ENCODE data around the gene TGFBI.
"Not testable (repeated sequence)": the region's sequence is repeated elsewhere in the genome, so short reads cannot be mapped to it uniquely, and the experiment has no call there.

The TGFBI gene

DNA sequence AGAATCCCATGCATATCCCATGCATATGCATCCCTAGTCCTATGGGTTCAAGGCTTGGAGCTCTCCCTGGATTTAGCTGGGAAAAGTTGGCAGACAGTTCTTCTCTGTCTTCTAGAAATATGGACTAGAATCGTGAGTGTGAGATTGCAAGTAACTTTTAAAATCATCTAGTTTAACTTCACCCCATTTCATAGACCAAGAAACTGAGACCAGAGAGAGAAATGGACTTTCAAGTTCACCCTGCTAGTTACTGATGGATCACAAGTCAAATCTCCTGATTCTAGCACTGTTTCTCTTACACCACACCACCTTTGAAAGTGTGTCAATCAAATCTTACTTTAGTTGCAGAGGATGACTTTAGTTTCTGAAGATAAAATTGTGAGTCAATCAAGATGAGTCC is 13.4 kb downstream of the TGFBI start:
- DNase-seq (ENCODE audit: low read depth): no peak
- no peak for TF ChIP-seq CTCF (IDR thresholded peaks at IDR 0.05; ENCODE audit: control insufficient read depth, extremely low read depth, insufficient read depth)
- no peak overlapping the region for H3K4me3 ChIP-seq (ENCODE audit: low read depth, low read length)

DNA sequence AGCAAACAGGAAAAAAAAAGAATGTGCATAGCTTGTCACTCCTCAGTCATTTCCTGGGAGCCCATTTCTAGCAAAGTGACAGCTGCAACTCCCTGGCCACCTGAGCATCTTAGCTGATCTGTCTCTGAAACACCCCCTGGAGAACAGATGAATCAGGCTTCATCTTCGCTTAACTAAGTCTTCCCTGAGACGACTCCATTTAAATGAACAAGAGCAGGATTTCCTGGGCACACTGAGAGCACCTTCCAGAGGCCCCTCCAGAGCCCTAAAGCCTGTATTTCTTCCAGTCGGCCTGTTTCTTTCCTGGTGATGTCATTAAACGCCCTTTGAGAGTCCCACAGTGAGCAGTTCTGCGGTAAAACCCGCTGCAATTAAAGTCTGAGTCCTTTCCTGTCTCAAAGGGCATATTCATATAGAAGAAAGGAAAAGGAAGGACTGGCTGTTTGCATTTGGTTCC is 13.9 kb downstream of the TGFBI start:
- no peak for TF ChIP-seq CTCF (IDR thresholded peaks at IDR 0.05; ENCODE audit: control insufficient read depth, extremely low read depth, insufficient read depth)
- DNase-seq (ENCODE audit: low read depth): no peak
- no peak overlapping the region for H3K4me3 ChIP-seq (ENCODE audit: low read depth, low read length)

GRCh38 chr5:136043551-136043950 is 14.8 kb downstream of the TGFBI start:
- TF ChIP-seq CTCF (IDR thresholded peaks at IDR 0.05; ENCODE audit: control insufficient read depth, extremely low read depth, insufficient read depth): no peak
- DNase-seq (ENCODE audit: low read depth): no peak
- H3K4me3 ChIP-seq (ENCODE audit: low read depth, low read length): no peak overlapping the region

GRCh38 chr5:136043968-136044610 is 15.3 kb downstream of the TGFBI start:
- DNase-seq (ENCODE audit: low read depth): no peak
- no peak for TF ChIP-seq CTCF (IDR thresholded peaks at IDR 0.05; ENCODE audit: control insufficient read depth, extremely low read depth, insufficient read depth)
- no peak overlapping the region for H3K4me3 ChIP-seq (ENCODE audit: low read depth, low read length)

- not testable (repeated sequence) for H3K4me3 ChIP-seq (ENCODE audit: low read depth, low read length); DNase-seq (ENCODE audit: low read depth)
Observed at GRCh38 chr5:136045026-136045425, 16.2 kb downstream of the TGFBI start.

- TF ChIP-seq CTCF (IDR thresholded peaks at IDR 0.05; ENCODE audit: control insufficient read depth, extremely low read depth, insufficient read depth): no peak
- H3K4me3 ChIP-seq (ENCODE audit: low read depth, low read length): no peak overlapping the region
- DNase-seq (ENCODE audit: low read depth): no peak
Observed at GRCh38 chr5:136046246-136046645, 17.5 kb downstream of the TGFBI start.

DNA sequence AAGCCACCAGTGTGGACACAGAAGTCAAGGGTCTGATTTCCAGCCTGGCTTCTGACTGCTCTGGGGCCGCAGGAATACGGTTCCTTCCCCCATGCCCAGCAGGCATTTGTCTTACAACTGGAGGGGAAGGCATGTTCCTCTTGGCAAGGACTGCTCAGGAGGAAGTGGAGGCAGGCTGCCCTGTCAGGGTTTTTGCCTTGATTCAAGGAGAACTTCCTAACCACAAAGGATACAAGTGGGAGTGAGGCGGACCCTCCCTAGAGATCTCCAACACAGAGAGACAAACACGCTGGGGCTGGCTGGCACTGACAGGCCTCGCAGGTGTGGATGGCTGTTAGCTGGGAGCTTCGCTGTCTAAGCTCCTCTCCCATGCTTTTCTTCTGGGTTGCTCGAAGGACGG is 19.1 kb downstream of the TGFBI start:
- no peak for DNase-seq (ENCODE audit: low read depth)
- H3K4me3 ChIP-seq (ENCODE audit: low read depth, low read length): no peak overlapping the region
- TF ChIP-seq CTCF (IDR thresholded peaks at IDR 0.05; ENCODE audit: control insufficient read depth, extremely low read depth, insufficient read depth): no peak
